IPS-18c (cell line): Measurements from ENCODE around the gene EYA2.

Experiments used
- H3K4me3 ChIP-seq: 2 replicates; pipeline ENCODE4 v1.7.0; 2013; ENCODE audit warnings: low read depth, mild to moderate bottlenecking, low read length, moderate library complexity; ENCODE audit not compliant: insufficient read depth
- H3K9me3 ChIP-seq: one replicate; pipeline ENCODE4 v1.6.1; 2013; ENCODE audit warnings: mild to moderate bottlenecking, low read length, moderate library complexity; ENCODE audit not compliant: control insufficient read depth, insufficient read depth

EYA2 gene

GRCh38 chr20:47113362-47114109 is 218.9 kb downstream of the EYA2 start:
- peaks cover 3% of the 10 kb centered on the region for H3K9me3 ChIP-seq
- H3K4me3 ChIP-seq = no peak overlapping the region

- Histone ChIP-seq H3K9me3 (peaks cover 3% of the 10 kb centered on the region), H3K4me3 (no peak overlapping the region)
Observed at GRCh38 chr20:47115694-47116093, 221.1 kb downstream of the EYA2 start.

GRCh38 chr20:47117371-47117770 is 222.7 kb downstream of the EYA2 start:
- Histone ChIP-seq H3K4me3 (no peak overlapping the region), H3K9me3 (peaks cover 3% of the 10 kb centered on the region)

- peaks cover 3% of the 10 kb centered on the region for H3K9me3 ChIP-seq
Observed at GRCh38 chr20:47117773-47118172, 223.1 kb downstream of the EYA2 start.

GRCh38 chr20:47118206-47118605 is 223.6 kb downstream of the EYA2 start:
- H3K9me3 ChIP-seq = peaks cover 3% of the 10 kb centered on the region
- H3K4me3 ChIP-seq = no peak overlapping the region

More at GRCh38 chr20:47117773-47118172, 223.1 kb downstream of the EYA2 start:
- H3K4me3 ChIP-seq = no peak overlapping the region

GRCh38 chr20:47118641-47119040 is 224.0 kb downstream of the EYA2 start:
- Histone ChIP-seq H3K9me3 (peaks cover 3% of the 10 kb centered on the region), H3K4me3 (no peak overlapping the region)

GRCh38 chr20:47120346-47120936 is 225.8 kb downstream of the EYA2 start:
- Histone ChIP-seq H3K4me3 (no peak overlapping the region), H3K9me3 (peaks cover 3% of the 10 kb centered on the region)

- Histone ChIP-seq H3K4me3 (no peak overlapping the region), H3K9me3 (no peaks in the 10 kb centered on the region)
Observed at GRCh38 chr20:47122560-47122959, 227.9 kb downstream of the EYA2 start.

GRCh38 chr20:47124181-47124717 is 229.6 kb downstream of the EYA2 start:
- no peaks in the 10 kb centered on the region for H3K9me3 ChIP-seq
- H3K4me3 ChIP-seq = no peak overlapping the region

- Histone ChIP-seq H3K9me3 (no peaks in the 10 kb centered on the region), H3K4me3 (no peak overlapping the region)
Observed at GRCh38 chr20:47125508-47125757, 230.8 kb downstream of the EYA2 start.

GRCh38 chr20:47125758-47126591 is 231.3 kb downstream of the EYA2 start:
- Histone ChIP-seq H3K4me3 (no peak overlapping the region), H3K9me3 (no peaks in the 10 kb centered on the region)

- Histone ChIP-seq H3K9me3 (no peaks in the 10 kb centered on the region), H3K4me3 (no peak overlapping the region)
Observed at GRCh38 chr20:47126709-47127108, 232.1 kb downstream of the EYA2 start.

- no peaks in the 10 kb centered on the region for H3K9me3 ChIP-seq
- no peak overlapping the region for H3K4me3 ChIP-seq
Observed at GRCh38 chr20:47127546-47127945, 232.9 kb downstream of the EYA2 start.

GRCh38 chr20:47127999-47128398 is 233.4 kb downstream of the EYA2 start:
- H3K4me3 ChIP-seq = no peak overlapping the region
- H3K9me3 ChIP-seq = no peaks in the 10 kb centered on the region

- Histone ChIP-seq H3K4me3 (no peak overlapping the region), H3K9me3 (no peaks in the 10 kb centered on the region)
Observed at GRCh38 chr20:47129306-47129705, 234.7 kb downstream of the EYA2 start.

GRCh38 chr20:47133809-47134456 is 239.3 kb downstream of the EYA2 start:
- H3K4me3 ChIP-seq = no peak overlapping the region
- H3K9me3 ChIP-seq = no peaks in the 10 kb centered on the region

GRCh38 chr20:47136782-47137181 is 242.1 kb downstream of the EYA2 start:
- Histone ChIP-seq H3K4me3 (no peak overlapping the region), H3K9me3 (no peaks in the 10 kb centered on the region)
